Measurements from ENCODE around the gene MGMT. TPM values are rescaled to one million over a fixed set of nuclear protein-coding genes. Genes with fewer than 3 reads are reported as not detected.

The MGMT gene
- total RNA-seq, 1 donor from 2014 or later, result 19.4 TPM

DNA sequence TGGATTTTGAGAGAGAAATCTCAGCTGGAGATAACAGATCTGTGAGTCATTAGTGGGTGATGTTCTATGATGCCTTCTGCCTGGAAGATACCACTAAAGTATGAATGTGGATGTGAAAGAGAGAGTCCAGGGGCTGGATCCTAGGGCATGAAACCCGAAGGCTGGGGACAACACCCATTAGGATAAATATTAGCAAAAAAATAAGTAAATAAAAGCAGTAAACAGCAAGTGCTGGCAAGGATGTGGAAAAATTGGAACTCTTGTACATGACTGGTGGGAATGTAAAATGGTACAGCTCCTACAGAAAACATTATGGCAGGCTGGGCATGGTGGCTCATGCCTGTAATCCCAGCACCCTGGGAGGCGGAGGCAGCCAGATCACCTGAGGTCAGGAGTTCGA lies 16.6 kb upstream of the MGMT start:
- Histone ChIP-seq H3K4me1 (no peaks in the 10 kb centered on the region), H3K4me3 (no peak overlapping the region), H3K27ac (no peak overlapping the region), H3K36me3 (no peaks in the 10 kb centered on the region), H3K27me3 (no peaks in the 10 kb centered on the region), H3K9me3 (no peaks in the 10 kb centered on the region)
- ATAC-seq, result no peak
- TF ChIP-seq, protein P1, sequence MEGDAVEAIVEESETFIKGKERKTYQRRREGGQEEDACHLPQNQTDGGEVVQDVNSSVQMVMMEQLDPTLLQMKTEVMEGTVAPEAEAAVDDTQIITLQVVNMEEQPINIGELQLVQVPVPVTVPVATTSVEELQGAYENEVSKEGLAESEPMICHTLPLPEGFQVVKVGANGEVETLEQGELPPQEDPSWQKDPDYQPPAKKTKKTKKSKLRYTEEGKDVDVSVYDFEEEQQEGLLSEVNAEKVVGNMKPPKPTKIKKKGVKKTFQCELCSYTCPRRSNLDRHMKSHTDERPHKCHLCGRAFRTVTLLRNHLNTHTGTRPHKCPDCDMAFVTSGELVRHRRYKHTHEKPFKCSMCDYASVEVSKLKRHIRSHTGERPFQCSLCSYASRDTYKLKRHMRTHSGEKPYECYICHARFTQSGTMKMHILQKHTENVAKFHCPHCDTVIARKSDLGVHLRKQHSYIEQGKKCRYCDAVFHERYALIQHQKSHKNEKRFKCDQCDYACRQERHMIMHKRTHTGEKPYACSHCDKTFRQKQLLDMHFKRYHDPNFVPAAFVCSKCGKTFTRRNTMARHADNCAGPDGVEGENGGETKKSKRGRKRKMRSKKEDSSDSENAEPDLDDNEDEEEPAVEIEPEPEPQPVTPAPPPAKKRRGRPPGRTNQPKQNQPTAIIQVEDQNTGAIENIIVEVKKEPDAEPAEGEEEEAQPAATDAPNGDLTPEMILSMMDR (IDR thresholded peaks at IDR 0.05), result no peak
- intact Hi-C loops (cut with DNase I), result no loop called here
- DNase-seq, result no peak

DNA sequence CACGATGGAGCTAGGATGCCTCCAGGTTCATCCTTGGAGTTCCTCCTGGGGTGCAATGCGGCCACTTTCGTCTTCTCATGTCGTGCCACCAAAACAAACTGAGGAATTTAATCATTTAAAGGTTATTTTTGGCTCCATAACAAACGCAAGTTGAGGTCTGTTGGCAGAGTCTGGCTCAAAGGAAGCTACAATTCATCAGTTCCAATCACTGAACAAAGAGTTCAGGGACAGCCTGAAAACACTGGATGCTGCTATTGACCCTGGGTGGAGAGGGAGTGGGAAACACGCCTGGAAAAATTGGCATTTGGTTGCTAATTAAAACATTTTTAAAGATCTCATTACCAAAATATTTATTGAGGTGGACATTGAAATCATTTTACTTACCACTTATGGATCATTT lies 11.4 kb upstream of the MGMT start:
- DNase-seq, result no peak
- Histone ChIP-seq H3K27me3 (peaks cover 21% of the 10 kb centered on the region), H3K36me3 (no peaks in the 10 kb centered on the region), H3K4me1 (no peaks in the 10 kb centered on the region), H3K27ac (no peak overlapping the region), H3K9me3 (no peaks in the 10 kb centered on the region), H3K4me3 (no peak overlapping the region)
- intact Hi-C loops (cut with DNase I), result no loop called here
- ATAC-seq, result no peak
- TF ChIP-seq, protein P1 (IDR thresholded peaks at IDR 0.05), result no peak

DNA sequence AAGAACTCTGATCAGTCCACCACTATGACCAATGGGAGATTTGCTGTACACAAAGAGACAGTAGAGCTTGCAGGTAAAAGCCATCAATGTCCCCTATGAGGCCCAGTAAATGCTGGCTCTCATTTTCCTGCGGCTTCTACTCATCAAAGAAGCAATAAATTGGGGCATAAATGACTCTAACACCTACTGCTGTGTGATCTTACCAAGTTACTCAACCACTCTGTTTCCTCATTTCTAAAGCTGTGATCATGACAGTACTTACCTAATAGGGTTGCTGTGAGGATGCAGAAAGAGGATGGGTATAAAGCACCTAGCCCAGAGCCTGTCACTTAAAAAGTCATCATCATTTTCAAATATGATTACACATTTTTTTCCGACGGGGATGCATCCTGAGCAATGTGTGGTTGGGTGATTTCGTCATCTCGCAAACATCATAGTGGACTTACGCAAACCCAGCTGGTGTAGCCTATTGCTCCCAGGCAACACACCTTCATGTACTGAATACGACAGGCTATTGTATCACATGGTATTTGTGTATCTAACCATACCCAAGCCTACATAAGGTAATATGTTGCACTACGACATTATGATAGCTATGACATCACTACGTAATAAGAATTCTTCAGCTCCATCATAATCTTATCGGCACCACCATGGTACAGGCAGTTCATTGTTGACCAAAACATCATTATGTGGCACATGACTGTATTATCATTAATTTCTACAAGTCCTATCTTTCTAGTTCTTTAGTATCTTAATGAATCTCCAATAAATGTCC lies 7.1 kb upstream of the MGMT start:
- Histone ChIP-seq H3K27ac (no peak overlapping the region), H3K27me3 (peaks cover 21% of the 10 kb centered on the region), H3K36me3 (no peaks in the 10 kb centered on the region), H3K4me3 (no peak overlapping the region), H3K9me3 (no peaks in the 10 kb centered on the region), H3K4me1 (no peaks in the 10 kb centered on the region)
- no peak for ATAC-seq
- intact Hi-C loops (cut with DNase I), result no loop called here
- TF ChIP-seq, protein P1 (IDR thresholded peaks at IDR 0.05), result no peak
- DNase-seq, result no peak

DNA sequence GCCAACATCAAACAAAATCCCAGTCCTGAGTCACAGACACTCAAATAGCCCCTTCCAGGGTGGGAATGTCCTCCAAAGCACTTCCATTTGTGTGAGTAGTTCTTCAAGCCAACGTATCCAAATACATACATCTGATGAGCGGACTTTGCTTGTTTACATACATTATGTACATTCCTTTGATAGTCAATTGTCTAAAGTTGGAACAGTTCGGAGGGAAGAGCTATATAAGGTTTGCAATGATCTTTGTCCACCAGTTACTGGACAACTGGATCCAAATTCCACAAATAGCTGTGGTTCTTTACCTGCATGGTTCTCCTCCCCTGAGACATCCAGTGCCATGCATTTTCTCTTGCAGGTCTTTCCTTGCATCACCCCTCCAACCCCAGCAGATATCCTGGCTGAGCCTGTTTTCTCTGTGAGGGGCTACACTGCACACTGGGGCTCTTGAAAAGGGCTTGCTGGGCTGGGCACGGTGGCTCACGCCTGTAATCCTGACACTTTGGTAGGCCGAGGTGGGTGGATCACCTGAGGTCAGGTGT lies 4.7 kb upstream of the MGMT start:
- Histone ChIP-seq H3K4me1 (peaks cover 8% of the 10 kb centered on the region), H3K36me3 (no peaks in the 10 kb centered on the region), H3K27me3 (peaks cover 15% of the 10 kb centered on the region), H3K9me3 (no peaks in the 10 kb centered on the region), H3K27ac (no peak overlapping the region), H3K4me3 (no peak overlapping the region)
- intact Hi-C loops (cut with DNase I), result no loop called here
- ATAC-seq, result no peak
- DNase-seq, result no peak
- TF ChIP-seq, protein P1 (IDR thresholded peaks at IDR 0.05), result no peak

DNA sequence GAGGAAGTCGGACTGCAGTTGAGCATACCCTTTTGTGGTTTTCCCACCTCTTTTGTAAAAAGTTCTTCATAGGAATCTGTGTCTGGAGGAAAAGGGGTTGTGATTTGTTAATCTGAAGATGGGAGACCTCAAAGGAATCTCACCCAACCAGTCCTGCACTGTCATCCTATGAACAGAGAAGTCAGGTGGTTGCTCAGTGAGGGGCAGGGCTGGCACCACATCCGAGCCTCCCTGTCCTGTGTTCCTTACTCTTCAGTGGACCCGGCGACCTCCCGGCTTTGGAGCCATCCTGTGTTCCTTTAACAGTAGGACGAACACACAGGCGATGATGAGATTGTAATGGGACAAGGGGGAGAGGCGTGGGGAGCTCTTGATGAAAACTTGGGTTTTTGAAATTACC lies 2.8 kb upstream of the MGMT start:
- Histone ChIP-seq H3K4me1 (peaks cover 8% of the 10 kb centered on the region), H3K27ac (no peak overlapping the region), H3K36me3 (no peaks in the 10 kb centered on the region), H3K4me3 (no peak overlapping the region), H3K27me3 (peaks cover 8% of the 10 kb centered on the region), H3K9me3 (no peaks in the 10 kb centered on the region)
- TF ChIP-seq, protein P1 (IDR thresholded peaks at IDR 0.05), result no peak
- intact Hi-C loops (cut with DNase I), result no loop called here
- ATAC-seq (no peak), DNase-seq (no peak)
